Measurements from ENCODE around the gene RFX1. TPM values are rescaled to one million over a fixed set of nuclear protein-coding genes. Genes with fewer than 3 reads are reported as not detected.

The RFX1 gene
- total RNA-seq, 1 experiment from 2014 or later = 4.4 TPM

DNA sequence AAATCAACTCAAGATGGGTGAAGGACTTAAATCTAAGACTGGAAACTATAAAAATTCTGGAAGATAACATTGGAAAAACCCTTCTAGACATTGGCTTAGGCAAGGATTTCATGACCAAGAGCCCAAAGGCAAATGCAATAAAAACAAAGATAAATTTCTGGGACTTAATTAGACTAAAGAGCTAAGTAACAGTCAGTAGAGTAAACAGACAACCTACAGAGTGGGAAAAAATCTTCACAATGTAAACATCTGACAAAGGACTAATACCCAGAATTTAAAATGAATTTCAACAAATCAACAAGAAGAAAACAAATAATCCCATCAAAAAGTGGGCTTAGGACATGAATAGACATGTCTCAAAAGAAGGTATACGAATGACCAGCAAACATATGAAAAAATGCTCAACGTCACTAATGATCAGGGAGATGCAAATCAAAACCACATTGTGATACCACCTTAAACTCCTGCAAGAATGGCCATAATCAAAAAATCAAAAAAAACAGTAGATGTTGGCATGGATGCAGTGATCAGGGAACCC, 6.3 kb upstream of the RFX1 start:
- H3K9me3 ChIP-seq (replicated peaks) = no peaks in the 10 kb centered on the region
- no peak overlapping the region for H3K27ac ChIP-seq
- no peaks in the 10 kb centered on the region for H3K36me3 ChIP-seq
- no peaks in the 10 kb centered on the region for H3K27me3 ChIP-seq
- no peak overlapping the region for H3K4me3 ChIP-seq
- no peak for DNase-seq
- H3K4me1 ChIP-seq = no peaks in the 10 kb centered on the region

DNA sequence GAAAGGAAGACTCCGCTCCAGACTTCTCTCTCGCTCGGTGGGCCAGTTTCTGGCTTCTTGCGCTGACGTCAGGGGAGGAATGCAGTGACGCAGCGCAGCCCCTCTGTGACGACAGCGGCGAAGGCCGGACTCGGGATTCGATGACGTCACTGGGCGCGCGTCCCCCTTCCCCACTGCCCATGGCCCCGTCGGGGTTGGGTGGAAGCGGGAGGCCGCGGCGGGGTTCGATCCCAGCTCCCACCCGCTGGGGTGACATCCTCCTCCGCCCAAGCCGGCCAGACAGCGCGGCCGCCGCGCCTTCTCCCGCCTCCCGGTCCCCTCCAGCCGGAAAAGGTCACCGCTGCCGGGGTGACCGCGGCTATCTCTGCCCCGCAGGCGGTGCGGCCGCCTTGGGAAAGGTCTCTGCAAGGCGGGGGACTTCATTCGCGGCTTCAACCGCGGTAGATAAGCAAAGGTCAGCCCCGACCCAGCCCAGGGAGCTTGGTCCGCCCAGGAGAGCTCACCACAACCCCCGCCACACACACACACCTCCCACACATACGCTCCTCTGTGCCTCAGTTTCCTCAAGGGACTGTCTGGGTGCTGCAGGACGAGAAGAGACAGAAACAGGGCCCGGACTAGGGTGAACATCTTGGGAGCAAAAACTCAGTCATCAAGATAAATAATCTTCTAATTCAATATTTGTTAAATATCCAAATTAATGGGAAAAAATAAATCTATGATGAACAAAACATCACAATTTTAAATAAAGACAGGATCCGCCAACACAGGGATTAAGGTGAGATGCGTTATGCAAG, 844 bp upstream of the RFX1 start:
- Histone ChIP-seq H3K27me3 (no peaks in the 10 kb centered on the region), H3K4me1 (no peaks in the 10 kb centered on the region), H3K9me3 (replicated peaks) (no peaks in the 10 kb centered on the region), H3K36me3 (no peaks in the 10 kb centered on the region), H3K27ac (peak overlapping the region; percentile 77), H3K4me3 (peak overlapping the region; percentile 63)
- DNase-seq = peak in 1 of 2 experiments; percentile 94

DNA sequence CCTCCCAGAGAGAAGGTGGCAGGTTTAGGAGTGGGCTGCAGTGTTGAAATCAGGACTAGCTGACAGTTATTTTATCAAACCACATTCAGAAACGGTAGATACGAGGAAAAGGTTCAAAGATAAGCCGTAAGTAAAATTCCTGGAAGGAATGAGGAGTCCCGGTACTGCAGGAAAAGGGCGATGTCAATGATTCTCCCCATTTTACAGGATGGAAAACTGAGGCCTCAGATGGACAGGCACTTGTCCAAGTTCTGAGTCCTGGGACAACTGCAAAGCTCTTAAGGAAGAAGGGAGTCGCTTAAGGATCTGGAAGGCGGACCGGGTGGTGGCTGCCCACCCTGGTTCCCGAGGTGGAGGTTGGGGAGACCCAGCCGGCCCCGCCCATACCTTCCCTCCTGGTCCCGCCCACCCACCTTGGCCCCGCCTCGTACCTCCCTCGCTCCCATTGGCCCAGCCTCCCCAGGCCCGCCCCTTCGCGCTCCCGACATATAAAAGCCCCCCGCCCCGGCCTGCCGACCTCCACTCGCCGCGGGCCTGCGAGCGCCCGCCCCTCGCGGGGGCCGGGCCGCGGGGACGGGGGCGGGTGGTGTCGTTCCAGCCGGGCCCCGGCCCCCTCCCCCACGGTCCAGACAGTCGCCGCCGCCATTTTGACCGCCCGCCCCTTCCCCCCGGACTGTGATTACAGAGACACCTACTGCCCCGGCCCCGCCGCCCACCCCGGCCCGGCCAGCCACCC, 603 bp downstream of the RFX1 start:
- H3K9me3 ChIP-seq (replicated peaks) = no peaks in the 10 kb centered on the region
- peak; percentile 93 for DNase-seq
- no peaks in the 10 kb centered on the region for H3K27me3 ChIP-seq
- no peaks in the 10 kb centered on the region for H3K36me3 ChIP-seq
- peak overlapping the region; percentile 77 for H3K27ac ChIP-seq
- H3K4me1 ChIP-seq = no peaks in the 10 kb centered on the region
- peak overlapping the region; percentile 63 for H3K4me3 ChIP-seq

DNA sequence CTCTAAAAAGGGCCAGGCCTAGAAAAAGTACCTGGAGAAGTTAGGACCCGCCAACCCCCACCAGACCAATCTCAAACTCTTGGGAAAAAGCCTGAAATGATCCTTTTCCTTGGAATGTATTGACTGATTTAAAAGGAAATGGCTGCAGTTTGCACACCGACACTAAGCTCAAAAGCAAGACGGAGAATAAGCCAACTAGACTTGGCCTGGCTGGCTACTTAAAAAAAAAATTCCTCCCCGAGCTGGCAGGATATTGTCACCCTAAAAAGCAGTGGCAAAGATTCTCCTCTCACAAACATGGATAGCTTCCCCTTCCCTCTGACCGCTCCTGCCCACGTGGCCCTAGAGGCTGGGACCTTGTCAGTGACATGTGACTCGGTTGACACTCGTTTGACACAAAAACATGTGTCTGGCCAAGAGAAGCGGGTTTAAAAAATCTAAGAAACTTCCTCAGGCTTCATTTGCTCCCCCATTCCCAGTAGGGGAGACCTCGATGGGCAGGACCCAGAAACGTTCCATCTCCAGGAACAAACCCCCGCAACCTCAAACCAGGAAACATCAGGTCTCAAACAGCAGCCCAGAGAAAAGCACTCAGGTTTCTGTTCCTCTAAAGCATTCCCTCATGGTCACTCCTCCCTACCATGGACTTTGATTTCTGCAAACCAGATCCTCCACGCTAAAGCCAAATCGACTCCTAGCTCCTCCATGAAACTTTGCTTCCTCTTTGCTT, 1.3 kb downstream of the RFX1 start:
- no peak overlapping the region for H3K4me3 ChIP-seq

DNA sequence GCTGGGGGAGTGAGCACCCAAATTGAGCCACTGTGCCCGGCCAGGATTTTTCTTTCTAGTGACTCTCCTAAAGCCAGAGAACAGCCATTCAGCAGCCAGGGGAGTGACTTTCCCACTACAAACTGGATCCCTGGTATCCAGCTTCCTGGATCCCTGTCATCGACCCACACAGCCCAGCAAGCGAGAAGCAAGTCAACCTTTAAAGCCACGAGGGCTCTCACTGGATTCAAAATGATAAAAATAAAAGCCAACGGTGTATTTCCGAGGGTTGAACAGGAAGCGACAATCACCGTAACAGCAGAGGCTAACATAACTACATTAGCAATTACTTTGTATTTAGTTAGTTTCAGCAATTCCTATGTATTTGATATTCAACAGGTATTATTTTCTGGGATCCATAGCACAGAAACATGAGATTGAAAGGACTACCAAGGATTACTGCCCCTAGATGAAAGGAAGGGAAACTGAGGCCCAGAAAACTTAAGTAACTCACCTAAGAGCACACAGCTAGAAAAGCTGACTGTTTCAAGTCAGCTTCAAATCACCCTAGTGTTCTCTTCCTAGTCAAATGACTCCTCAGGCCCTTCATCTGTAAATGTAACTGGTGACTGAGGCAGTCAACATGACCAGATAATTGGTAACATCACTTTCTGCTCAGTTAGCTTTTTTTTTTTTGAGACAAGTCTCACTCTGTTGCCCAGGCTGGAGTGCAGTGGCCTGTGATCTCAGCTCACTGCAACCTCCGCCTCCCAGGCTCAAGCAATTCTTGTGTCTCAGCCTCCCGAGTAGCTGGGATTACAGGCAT, 2.7 kb downstream of the RFX1 start:
- no peak overlapping the region for H3K4me3 ChIP-seq
- H3K9me3 ChIP-seq (replicated peaks) = peaks cover 9% of the 10 kb centered on the region
- no peak overlapping the region for H3K27ac ChIP-seq
- no peak for DNase-seq
- H3K36me3 ChIP-seq = peaks cover 2% of the 10 kb centered on the region; the same call in 1 of the 2 replicates
- H3K27me3 ChIP-seq = no peaks in the 10 kb centered on the region
- no peaks in the 10 kb centered on the region for H3K4me1 ChIP-seq

More for the DNA sequence above, 1.3 kb downstream of the RFX1 start:
- Histone ChIP-seq H3K4me1 (no peaks in the 10 kb centered on the region), H3K9me3 (replicated peaks) (no peaks in the 10 kb centered on the region), H3K36me3 (peaks cover under 1% of the 10 kb centered on the region; the same call in 1 of the 2 replicates), H3K27ac (no peak overlapping the region), H3K27me3 (no peaks in the 10 kb centered on the region)
- DNase-seq = no peak

DNA sequence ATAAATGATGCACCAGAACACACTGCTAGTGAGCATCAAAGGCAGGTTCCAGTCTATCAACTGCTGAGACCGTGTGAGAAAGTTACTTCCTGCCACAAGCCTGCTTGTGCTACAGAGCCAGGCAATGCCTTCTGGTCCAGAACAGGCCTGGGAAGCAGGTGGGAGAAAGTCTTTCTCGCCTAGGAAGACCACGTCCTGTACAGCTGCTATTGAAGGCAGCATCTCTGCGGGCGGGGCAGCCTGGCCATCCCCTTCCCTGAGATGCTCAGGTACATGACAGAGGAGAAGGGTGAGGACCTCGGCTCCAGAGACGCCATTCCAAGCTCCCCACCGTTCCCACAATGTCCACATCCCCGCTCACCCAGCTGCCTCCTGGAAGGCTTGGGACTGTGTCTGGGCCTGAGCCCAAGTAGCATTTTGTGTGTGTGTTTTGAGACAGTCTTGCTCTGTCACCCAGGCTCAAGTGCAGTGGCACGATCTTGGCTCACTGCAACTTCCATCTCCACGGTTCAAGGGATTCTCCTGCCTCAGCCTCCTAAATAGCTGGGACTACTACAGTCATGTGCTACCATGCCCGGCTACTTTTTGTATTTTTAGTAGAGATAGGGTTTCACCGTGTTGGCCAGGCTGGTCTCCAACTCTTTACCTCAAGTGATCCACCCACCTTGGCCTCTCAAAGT, 3.4 kb downstream of the RFX1 start:
- Histone ChIP-seq H3K27ac (no peak overlapping the region), H3K27me3 (no peaks in the 10 kb centered on the region), H3K36me3 (peaks cover 2% of the 10 kb centered on the region; the same call in 1 of the 2 replicates), H3K9me3 (replicated peaks) (peaks cover 9% of the 10 kb centered on the region), H3K4me3 (no peak overlapping the region), H3K4me1 (no peaks in the 10 kb centered on the region)
- peak in 1 of 2 experiments; percentile 37 for DNase-seq

DNA sequence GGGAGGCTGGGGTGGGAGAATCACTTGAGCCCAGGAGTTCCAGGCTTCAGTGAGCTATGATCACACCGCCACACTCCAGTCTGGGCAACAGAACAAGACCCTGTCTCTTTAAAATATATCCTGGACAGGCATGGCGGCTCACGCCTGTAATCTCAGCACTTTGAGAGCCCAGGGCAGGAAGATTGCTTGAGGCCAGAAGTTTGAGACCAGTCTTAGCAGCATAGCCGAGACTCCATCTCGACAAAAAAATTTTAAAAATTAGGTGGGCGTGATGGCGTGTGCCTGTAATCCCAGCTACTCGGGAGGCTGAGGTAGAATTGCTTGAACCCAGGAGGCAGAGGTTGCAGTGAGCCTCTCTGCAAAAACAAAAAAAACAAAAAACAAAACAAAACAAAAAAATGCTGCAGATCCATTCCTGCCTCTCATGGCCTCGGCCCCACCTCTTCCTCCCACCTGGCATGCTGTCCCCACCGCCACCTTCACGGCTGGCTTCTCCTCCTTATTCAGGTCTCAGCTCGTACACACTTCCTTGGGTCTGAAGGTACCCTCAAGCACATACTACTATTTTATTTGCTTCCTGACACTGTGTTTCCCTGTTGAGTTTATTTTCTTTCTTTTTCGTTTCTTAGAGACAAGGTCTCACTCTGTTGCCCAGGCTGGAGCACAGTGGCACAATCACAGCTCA, 5.3 kb downstream of the RFX1 start:
- DNase-seq = no peak
- H3K9me3 ChIP-seq (replicated peaks) = peaks cover 9% of the 10 kb centered on the region
- H3K27me3 ChIP-seq = no peaks in the 10 kb centered on the region

DNA sequence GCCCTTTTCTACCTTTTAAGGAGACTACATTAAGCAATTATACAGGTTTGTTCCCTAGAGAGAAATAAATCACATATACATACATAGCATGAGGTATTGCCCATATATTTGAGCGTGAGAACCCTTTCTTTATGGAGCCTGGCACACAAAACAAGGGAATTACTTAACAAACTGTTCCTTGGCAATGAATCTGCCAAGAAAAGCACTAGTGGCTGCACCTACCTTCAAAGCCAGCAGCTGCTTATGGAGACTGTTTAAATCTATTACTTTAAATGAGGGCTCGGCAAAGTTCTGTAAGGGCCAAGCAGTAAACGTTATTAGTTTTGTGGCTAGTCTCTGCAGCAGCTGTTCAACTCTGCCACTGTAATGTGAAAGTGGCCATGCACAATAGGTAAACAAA, 7.0 kb downstream of the RFX1 start:
- no peak for DNase-seq
- no peaks in the 10 kb centered on the region for H3K27me3 ChIP-seq
- peaks cover 2% of the 10 kb centered on the region; the same call in 1 of the 2 replicates for H3K36me3 ChIP-seq
- no peaks in the 10 kb centered on the region for H3K4me1 ChIP-seq
- no peak overlapping the region for H3K4me3 ChIP-seq
- peaks cover 9% of the 10 kb centered on the region for H3K9me3 ChIP-seq (replicated peaks)
- H3K27ac ChIP-seq = no peak overlapping the region

More for the DNA sequence above, 5.3 kb downstream of the RFX1 start:
- H3K4me3 ChIP-seq = no peak overlapping the region
- H3K27ac ChIP-seq = no peak overlapping the region
- H3K4me1 ChIP-seq = no peaks in the 10 kb centered on the region
- H3K36me3 ChIP-seq = peaks cover 2% of the 10 kb centered on the region; the same call in 1 of the 2 replicates

DNA sequence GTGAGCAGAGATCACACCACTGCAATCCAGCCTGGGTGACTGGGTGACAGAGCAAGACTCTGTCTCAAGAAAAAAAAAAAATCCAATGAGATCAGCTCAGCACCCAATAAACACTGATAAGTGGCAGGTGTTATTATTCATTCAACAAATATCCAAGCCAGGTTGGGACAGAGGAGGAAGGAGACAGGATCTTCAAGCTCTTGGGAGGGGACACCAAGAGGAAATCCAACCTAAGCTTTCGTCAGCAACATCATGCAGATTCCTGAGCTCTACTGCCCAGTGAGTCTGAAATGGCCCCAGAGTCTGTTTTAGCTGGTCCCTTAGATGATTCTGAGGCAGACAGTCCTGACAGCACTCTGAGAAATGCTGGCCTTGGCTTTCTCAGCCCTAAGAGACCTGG, 7.7 kb downstream of the RFX1 start:
- Histone ChIP-seq H3K27me3 (no peaks in the 10 kb centered on the region), H3K4me3 (no peak overlapping the region), H3K27ac (no peak overlapping the region), H3K9me3 (replicated peaks) (peaks cover 9% of the 10 kb centered on the region), H3K4me1 (no peaks in the 10 kb centered on the region), H3K36me3 (peaks cover 2% of the 10 kb centered on the region; the same call in 1 of the 2 replicates)
- DNase-seq = no peak

DNA sequence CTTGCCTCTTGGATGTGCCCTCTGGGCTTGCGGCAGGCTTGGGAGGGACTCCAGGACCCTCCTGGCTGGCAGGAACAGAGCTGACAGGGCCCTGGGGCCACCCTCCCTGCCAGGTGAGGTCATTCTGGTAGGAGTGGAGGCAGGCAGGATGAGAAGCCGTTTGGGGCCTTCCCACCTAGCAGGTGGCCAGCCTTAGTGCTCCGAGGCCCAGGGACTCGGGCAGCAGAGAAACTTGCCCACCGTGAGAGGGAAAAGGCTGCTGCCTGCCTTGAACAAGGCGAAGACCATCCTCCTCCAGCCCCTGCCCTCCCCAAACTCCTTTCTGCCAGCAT, 8.5 kb downstream of the RFX1 start:
- no peak overlapping the region for H3K4me3 ChIP-seq
- no peak for DNase-seq
- no peak overlapping the region for H3K27ac ChIP-seq
- H3K4me1 ChIP-seq = no peaks in the 10 kb centered on the region
- peaks cover 9% of the 10 kb centered on the region for H3K9me3 ChIP-seq (replicated peaks)
- peaks cover 2% of the 10 kb centered on the region; the same call in 1 of the 2 replicates for H3K36me3 ChIP-seq
- H3K27me3 ChIP-seq = no peaks in the 10 kb centered on the region

DNA sequence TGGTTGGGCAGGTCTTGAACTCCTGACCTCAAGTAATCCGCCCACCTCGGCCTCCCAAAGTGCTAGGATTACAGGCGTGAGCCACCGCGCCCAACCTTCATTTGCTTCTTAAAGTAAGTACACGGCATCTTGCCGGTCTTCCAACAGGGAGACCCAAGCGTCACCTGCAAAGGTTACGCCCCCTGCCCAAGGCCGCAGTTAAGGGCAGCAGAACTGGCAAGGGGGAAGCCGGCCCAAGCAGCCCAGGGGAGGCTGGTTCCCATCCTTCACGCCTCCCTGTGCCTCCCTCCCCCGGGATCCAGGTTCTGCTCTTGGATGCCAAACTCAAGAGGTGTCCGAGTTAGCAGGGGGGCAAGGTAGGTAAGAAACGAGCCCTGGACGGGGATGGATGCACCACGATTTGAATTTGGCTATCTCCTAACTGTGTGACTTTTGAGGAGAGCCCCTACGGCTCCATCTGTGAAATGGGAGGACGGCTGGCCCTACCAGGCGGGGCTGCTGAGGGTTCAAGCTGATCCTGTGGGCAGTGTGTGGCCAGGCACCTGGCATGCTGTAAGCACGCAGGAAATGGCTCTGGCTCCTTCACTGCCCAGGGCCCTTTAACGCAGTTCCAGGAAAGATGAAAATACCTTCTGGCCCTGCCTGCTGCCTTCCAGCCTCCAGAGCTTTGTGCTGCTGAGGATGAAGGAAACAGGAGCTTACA, 9.0 kb downstream of the RFX1 start:
- Histone ChIP-seq H3K27me3 (no peaks in the 10 kb centered on the region), H3K9me3 (replicated peaks) (peaks cover 9% of the 10 kb centered on the region), H3K36me3 (peaks cover 2% of the 10 kb centered on the region; the same call in 1 of the 2 replicates), H3K4me3 (no peak overlapping the region), H3K27ac (no peak overlapping the region), H3K4me1 (no peaks in the 10 kb centered on the region)
- no peak for DNase-seq

DNA sequence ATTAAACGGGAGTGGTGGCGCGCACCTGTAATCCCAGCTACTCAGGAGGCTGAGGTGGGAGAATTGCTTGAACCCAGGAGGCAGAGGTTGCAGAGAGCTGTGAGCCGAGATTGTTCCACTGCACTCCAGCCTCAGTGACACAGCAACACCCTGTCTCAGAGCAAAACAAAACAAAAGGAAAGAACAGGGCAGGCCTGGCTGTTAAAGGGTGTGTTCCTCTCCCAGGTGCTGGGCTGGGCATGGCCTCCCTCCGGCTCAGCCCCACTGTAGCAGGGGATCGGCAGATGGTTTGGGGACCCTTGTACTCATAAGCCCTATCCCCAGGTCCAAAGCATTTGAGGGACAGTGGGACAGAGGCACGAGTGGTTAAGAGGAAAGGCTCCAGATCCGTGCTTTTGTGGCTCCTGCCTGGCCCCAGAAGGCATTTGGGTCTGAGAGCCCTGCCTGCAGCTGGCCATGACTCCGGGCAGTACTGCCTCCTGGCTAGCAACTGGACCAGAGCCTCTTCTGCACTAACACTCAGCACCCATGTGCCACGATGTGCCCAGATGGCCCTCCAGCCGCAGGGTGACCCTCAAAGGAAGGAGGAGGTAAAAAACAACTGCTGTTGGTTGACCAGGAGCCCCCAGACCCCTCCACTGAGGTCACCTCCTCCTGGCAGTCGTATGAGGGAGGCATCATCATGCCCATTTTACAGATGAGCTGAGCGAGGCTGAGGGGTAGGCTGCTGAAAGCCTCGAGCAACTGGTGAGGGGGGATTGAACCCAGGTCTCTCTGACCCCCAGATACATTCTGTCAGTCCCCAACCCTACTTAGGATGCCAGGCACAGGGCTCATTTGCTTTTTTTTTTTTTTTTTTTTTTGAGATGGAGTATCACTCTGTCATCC, 10.0 kb downstream of the RFX1 start:
- Histone ChIP-seq H3K27me3 (no peaks in the 10 kb centered on the region), H3K9me3 (replicated peaks) (peaks cover 9% of the 10 kb centered on the region), H3K4me1 (no peaks in the 10 kb centered on the region), H3K36me3 (peaks cover 2% of the 10 kb centered on the region; the same call in 1 of the 2 replicates), H3K27ac (no peak overlapping the region), H3K4me3 (no peak overlapping the region)
- DNase-seq = no peak
